ENCODE results near the gene SLC35F4.

- TF ChIP-seq CTCF (IDR thresholded peaks at IDR 0.05; ENCODE audit: insufficient read depth, low read length) = no peak
- TF ChIP-seq SPI1 (IDR thresholded peaks at IDR 0.05; ENCODE audit: borderline replicate concordance, low read depth) = no peak
- TF ChIP-seq POLR2AphosphoS5 (IDR thresholded peaks at IDR 0.05; ENCODE audit: low read depth) = no peak
These were observed 283.1 kb downstream of the SLC35F4 start for GRCh38 chr14:57582746-57583145.
